HG02973 (cell line): ENCODE measurements around the gene TCF23.
"Not testable (repeated sequence)": the region's sequence is repeated elsewhere in the genome, so short reads cannot be mapped to it uniquely, and the experiment has no call there.

Experiments used
- ATAC-seq: cut with Tn5 transposase; IDR thresholded peaks from one replicate; pipeline ENCODE4 v1.9.1; 2021; ENCODE audit warnings: moderate library complexity; ENCODE audit not compliant: unreplicated experiment

TCF23 gene

GRCh38 chr2:27148801-27149439, at the start of gene TCF23:
Gene TCF23 (plus strand): TSS chr2:27149004. CDS start chr2:27149134, 130 bp downstream.
- no peak for ATAC-seq

- no peak for ATAC-seq
These were observed 49.4 kb upstream of the TCF23 start for GRCh38 chr2:27099334-27099955.

GRCh38 chr2:27100036-27100435, 48.8 kb upstream of the TCF23 start:
- ATAC-seq, result no peak

- no peak for ATAC-seq
These were observed 46.5 kb upstream of the TCF23 start for GRCh38 chr2:27102329-27102728.

GRCh38 chr2:27105981-27106380, 42.8 kb upstream of the TCF23 start:
- no peak for ATAC-seq

GRCh38 chr2:27108221-27108620, 40.6 kb upstream of the TCF23 start:
- ATAC-seq, result no peak

- ATAC-seq, result no peak
These were observed 39.7 kb upstream of the TCF23 start for GRCh38 chr2:27109083-27109482.

GRCh38 chr2:27110603-27111352, 38.0 kb upstream of the TCF23 start:
- not testable (repeated sequence) for ATAC-seq

- ATAC-seq, result not testable (repeated sequence)
These were observed 37.3 kb upstream of the TCF23 start for GRCh38 chr2:27111392-27112078.

GRCh38 chr2:27115519-27115918, 33.3 kb upstream of the TCF23 start:
- no peak for ATAC-seq

GRCh38 chr2:27117995-27118524, 30.7 kb upstream of the TCF23 start:
- ATAC-seq, result no peak

- no peak for ATAC-seq
These were observed 30.1 kb upstream of the TCF23 start, which contains the start of gene CGREF1 for GRCh38 chr2:27118525-27119329. Gene CGREF1 (minus strand): TSS chr2:27119128. CDS start chr2:27104366, 14,762 bp downstream.

GRCh38 chr2:27119330-27119670, 29.5 kb upstream of the TCF23 start:
- ATAC-seq, result not testable (repeated sequence)

- no peak for ATAC-seq
These were observed 26.9 kb upstream of the TCF23 start for GRCh38 chr2:27121906-27122305.

GRCh38 chr2:27122791-27123190, 26.0 kb upstream of the TCF23 start:
- ATAC-seq, result no peak

- no peak for ATAC-seq
These were observed 25.3 kb upstream of the TCF23 start, which contains the start of gene ABHD1 for GRCh38 chr2:27123302-27124150. Gene ABHD1 (plus strand): TSS chr2:27123815. CDS start chr2:27123949, 134 bp downstream.

GRCh38 chr2:27125104-27125503, 23.7 kb upstream of the TCF23 start:
- ATAC-seq, result no peak

GRCh38 chr2:27126252-27126710, 22.5 kb upstream of the TCF23 start:
- no peak for ATAC-seq
